Transverse colon (tissue), 4 donors: Measurements from ENCODE around the gene MAPK4.

Experiments used
- EP300 ChIP-seq: sonication (generic); formaldehyde crosslinking; IDR thresholded peaks from one replicate; pipeline ENCODE4 v1.6.1; 2017; ENCODE audit warnings: antibody characterized with exemption, low read depth
- POLR2AphosphoS5 ChIP-seq, 3 donors: sonication (generic); formaldehyde crosslinking; IDR thresholded peaks; one replicate each; pipeline ENCODE4 v1.6.1; 2016; ENCODE audit warnings: antibody characterized with exemption in 3 of 3
- TF ChIP-seq, protein P1 (sequence below), 5 experiments: fragments of 200-600 bp in 3 of 5; fragments of 450-650 bp in 2 of 5; sonication (generic) in 3 of 5; IDR thresholded peaks; 1 replicate in 2 of 5; 2 replicates in 3 of 5; pipeline ENCODE4 v1.5.1; 2016 to 2017; ENCODE audit warnings: antibody characterized with exemption in 5 of 5, inconsistent platforms in 3 of 5, mild to moderate bottlenecking in 2 of 5, moderate library complexity in 1 of 5

GRCh38 chr18:50621366-50621765 is 61.5 kb downstream of the MAPK4 start:
- TF ChIP-seq, protein P1, sequence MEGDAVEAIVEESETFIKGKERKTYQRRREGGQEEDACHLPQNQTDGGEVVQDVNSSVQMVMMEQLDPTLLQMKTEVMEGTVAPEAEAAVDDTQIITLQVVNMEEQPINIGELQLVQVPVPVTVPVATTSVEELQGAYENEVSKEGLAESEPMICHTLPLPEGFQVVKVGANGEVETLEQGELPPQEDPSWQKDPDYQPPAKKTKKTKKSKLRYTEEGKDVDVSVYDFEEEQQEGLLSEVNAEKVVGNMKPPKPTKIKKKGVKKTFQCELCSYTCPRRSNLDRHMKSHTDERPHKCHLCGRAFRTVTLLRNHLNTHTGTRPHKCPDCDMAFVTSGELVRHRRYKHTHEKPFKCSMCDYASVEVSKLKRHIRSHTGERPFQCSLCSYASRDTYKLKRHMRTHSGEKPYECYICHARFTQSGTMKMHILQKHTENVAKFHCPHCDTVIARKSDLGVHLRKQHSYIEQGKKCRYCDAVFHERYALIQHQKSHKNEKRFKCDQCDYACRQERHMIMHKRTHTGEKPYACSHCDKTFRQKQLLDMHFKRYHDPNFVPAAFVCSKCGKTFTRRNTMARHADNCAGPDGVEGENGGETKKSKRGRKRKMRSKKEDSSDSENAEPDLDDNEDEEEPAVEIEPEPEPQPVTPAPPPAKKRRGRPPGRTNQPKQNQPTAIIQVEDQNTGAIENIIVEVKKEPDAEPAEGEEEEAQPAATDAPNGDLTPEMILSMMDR (IDR thresholded peaks at IDR 0.05), result no peak
- TF ChIP-seq EP300 (no peak), POLR2AphosphoS5 (IDR thresholded peaks at IDR 0.05) (no peak)
